Measurements from ENCODE around the gene ADPRHL1. TPM values are rescaled to one million over a fixed set of nuclear protein-coding genes. Genes with fewer than 3 reads are reported as not detected.

The ADPRHL1 gene
- total RNA-seq, 4 donors from 2014 or later: 2.5 to 8.6 (median 5.5) TPM

GRCh38 chr13:113468029-113468428, 14.7 kb upstream of the ADPRHL1 start:
- WGBS: 94% methylated on average over 7 of the region's 7 CpGs

GRCh38 chr13:113466383-113466782, 13.1 kb upstream of the ADPRHL1 start:
- Histone ChIP-seq H3K4me1 (no peaks in the 10 kb centered on the region), H3K9me3 (no peaks in the 10 kb centered on the region), H3K4me3 (no peak overlapping the region), H3K27me3 (no peaks in the 10 kb centered on the region), H3K36me3 (peaks cover 23% of the 10 kb centered on the region), H3K27ac (no peak overlapping the region)
- 93% methylated on average over 3 of the region's 3 CpGs for WGBS
- no peak for DNase-seq (ENCODE audit: low spot score in 2 of 2)
- TF ChIP-seq POLR2AphosphoS5 (IDR thresholded peaks at IDR 0.05) (no peak), CTCF (IDR thresholded peaks at IDR 0.05) (no peak), POLR2A (IDR thresholded peaks at IDR 0.05) (no peak), EP300 (IDR thresholded peaks at IDR 0.05) (no peak)

More at GRCh38 chr13:113468029-113468428, 14.7 kb upstream of the ADPRHL1 start:
- H3K4me1 ChIP-seq: no peaks in the 10 kb centered on the region
- H3K9me3 ChIP-seq: no peaks in the 10 kb centered on the region
- DNase-seq (ENCODE audit: low spot score in 2 of 2): no peak
- H3K4me3 ChIP-seq: no peak overlapping the region
- no peak overlapping the region for H3K27ac ChIP-seq
- no peak for TF ChIP-seq CTCF (IDR thresholded peaks at IDR 0.05)
- TF ChIP-seq POLR2A (IDR thresholded peaks at IDR 0.05): no peak
- no peak for TF ChIP-seq POLR2AphosphoS5 (IDR thresholded peaks at IDR 0.05)
- no peak for TF ChIP-seq EP300 (IDR thresholded peaks at IDR 0.05)
- H3K27me3 ChIP-seq: no peaks in the 10 kb centered on the region
- H3K36me3 ChIP-seq: peaks cover 36% of the 10 kb centered on the region

GRCh38 chr13:113465300-113465699, 12.0 kb upstream of the ADPRHL1 start:
- Histone ChIP-seq H3K4me1 (no peaks in the 10 kb centered on the region), H3K27ac (no peak overlapping the region), H3K4me3 (no peak overlapping the region), H3K36me3 (peaks cover 30% of the 10 kb centered on the region), H3K9me3 (no peaks in the 10 kb centered on the region), H3K27me3 (no peaks in the 10 kb centered on the region)
- TF ChIP-seq EP300 (IDR thresholded peaks at IDR 0.05): no peak
- TF ChIP-seq POLR2A (IDR thresholded peaks at IDR 0.05): no peak
- TF ChIP-seq CTCF (IDR thresholded peaks at IDR 0.05): no peak
- no peak for TF ChIP-seq POLR2AphosphoS5 (IDR thresholded peaks at IDR 0.05)
- DNase-seq (ENCODE audit: low spot score in 2 of 2): no peak
- WGBS: 76% methylated on average over 4 of the region's 4 CpGs

GRCh38 chr13:113464476-113464875, 11.2 kb upstream of the ADPRHL1 start:
- no peak for DNase-seq (ENCODE audit: low spot score in 2 of 2)
- TF ChIP-seq POLR2AphosphoS5 (IDR thresholded peaks at IDR 0.05): no peak
- no peak for TF ChIP-seq EP300 (IDR thresholded peaks at IDR 0.05)
- no peak for TF ChIP-seq CTCF (IDR thresholded peaks at IDR 0.05)
- no peak for TF ChIP-seq POLR2A (IDR thresholded peaks at IDR 0.05)
- 90% methylated on average over 16 of the region's 16 CpGs for WGBS
- H3K36me3 ChIP-seq: peaks cover 37% of the 10 kb centered on the region
- no peaks in the 10 kb centered on the region for H3K4me1 ChIP-seq
- no peaks in the 10 kb centered on the region for H3K27me3 ChIP-seq
- no peaks in the 10 kb centered on the region for H3K9me3 ChIP-seq
- no peak overlapping the region for H3K27ac ChIP-seq
- H3K4me3 ChIP-seq: no peak overlapping the region

- no peak for DNase-seq (ENCODE audit: low spot score in 2 of 2)
- Histone ChIP-seq H3K27ac (no peak overlapping the region), H3K4me1 (no peaks in the 10 kb centered on the region), H3K4me3 (no peak overlapping the region), H3K36me3 (peaks cover 50% of the 10 kb centered on the region), H3K27me3 (no peaks in the 10 kb centered on the region), H3K9me3 (no peaks in the 10 kb centered on the region)
- 94% methylated on average over 12 of the region's 12 CpGs for WGBS
- TF ChIP-seq POLR2AphosphoS5 (IDR thresholded peaks at IDR 0.05) (no peak), CTCF (IDR thresholded peaks at IDR 0.05) (no peak), POLR2A (IDR thresholded peaks at IDR 0.05) (no peak), EP300 (IDR thresholded peaks at IDR 0.05) (no peak)
Observed at GRCh38 chr13:113461022-113461751, 7.9 kb upstream of the ADPRHL1 start.
